Endothelial cell of umbilical vein (primary cell): ENCODE data around the gene USP47. TPM values are rescaled to one million over a fixed set of nuclear protein-coding genes. Genes with fewer than 3 reads are reported as not detected.

ENCODE experiments used
- BruUV-seq: library from RNA; stranded (reverse); fragments of 400-500 nt; replicated peaks from 2 replicates; lab custom pipeline; 2021; lab: Mats Ljungman, UMichigan
- CTCF ChIA-PET: fragments of 300-600, 350-600 bp; sonication (Branson Sonifier 250); formaldehyde crosslinking; loops from one replicate; lab custom pipeline; 2021; ENCODE audit warnings: antibody characterized with exemption, inconsistent platforms; lab: Charles Lee
- POLR2A ChIA-PET: fragments of 300-600, 350-600 bp; sonication (Branson Sonifier 250); formaldehyde crosslinking; loops from one replicate; lab custom pipeline; 2021; ENCODE audit warnings: antibody characterized with exemption, inconsistent platforms; lab: Charles Lee
- DNase-seq: peaks from one replicate; pipeline ENCODE4 v3.0.0-alpha.2; 2011; ENCODE audit warnings: low read depth, low spot score
- FAIRE-seq: peaks from 2 replicates; lab custom pipeline; 2011; peaks lifted over from hg19 to GRCh38; lab: Jason Lieb, UNC
- H2AFZ ChIP-seq: 2 replicates; pipeline ENCODE4 v1.6.0; 2012; ENCODE audit warnings: low read depth, low read length, control low read depth, inconsistent platforms
- H3K27ac ChIP-seq: 2 replicates; pipeline ENCODE4 v1.5.1; 2011; ENCODE audit warnings: low read depth, mild to moderate bottlenecking, control low read depth, low read length, moderate library complexity; ENCODE audit not compliant: insufficient read depth
- H3K27me3 ChIP-seq, 2 experiments: 2 replicates each; pipeline versions ENCODE4 v1.6.0 to v1.6.1; 2011; ENCODE audit warnings: low read length in 2 of 2, mixed read lengths in 1 of 2; ENCODE audit not compliant: control insufficient read depth in 2 of 2, insufficient read depth in 2 of 2
- H3K36me3 ChIP-seq, 2 experiments: 2 replicates in 1 of 2; 3 replicates in 1 of 2; pipeline ENCODE4 v1.5.1; 2011; ENCODE audit warnings: low read length in 2 of 2, mild to moderate bottlenecking in 1 of 2, moderate library complexity in 1 of 2; ENCODE audit not compliant: control insufficient read depth in 2 of 2, insufficient read depth in 2 of 2; ENCODE audit errors: extremely low read depth in 1 of 2
- H3K4me1 ChIP-seq: 3 replicates; pipeline ENCODE4 v1.5.1; 2011; ENCODE audit warnings: mild to moderate bottlenecking, low read length; ENCODE audit not compliant: control insufficient read depth, insufficient read depth; ENCODE audit errors: extremely low read depth
- H3K4me2 ChIP-seq: 2 replicates; pipeline ENCODE4 v1.6.1; 2011; ENCODE audit warnings: low read length, control low read depth, mixed read lengths; ENCODE audit not compliant: insufficient read depth
- H3K4me3 ChIP-seq, 3 experiments: fragments of 200-600 bp in 1 of 3; sonication (generic), shearing (Covaris generic) in 1 of 3; replicated peaks in 1 of 3; 2 replicates each; pipeline ENCODE4 v1.5.1; 2011 to 2016; ENCODE audit warnings: control low read depth in 3 of 3, low read length in 3 of 3, mild to moderate bottlenecking in 2 of 3, inconsistent platforms in 1 of 3, low read depth in 1 of 3, moderate library complexity in 1 of 3; ENCODE audit not compliant: insufficient read depth in 1 of 3
- H3K79me2 ChIP-seq: 2 replicates; pipeline ENCODE4 v1.6.0; 2012; ENCODE audit warnings: low read length, inconsistent platforms; ENCODE audit not compliant: control insufficient read depth, insufficient read depth
- H3K9ac ChIP-seq: replicated peaks from 2 replicates; pipeline ENCODE3; 2011; ENCODE audit warnings: low read length, control low read depth; ENCODE audit not compliant: insufficient read depth; ENCODE audit errors: extremely low read depth
- H3K9me1 ChIP-seq: replicated peaks from 3 replicates; pipeline ENCODE4 v1.6.0; 2011; ENCODE audit warnings: mild to moderate bottlenecking, low read length; ENCODE audit not compliant: control insufficient read depth, insufficient read depth; ENCODE audit errors: extremely low read depth
- H3K9me3 ChIP-seq: replicated peaks from 2 replicates; pipeline ENCODE4 v1.5.1; 2012; ENCODE audit warnings: low read length, inconsistent platforms; ENCODE audit not compliant: control insufficient read depth, insufficient read depth
- H4K20me1 ChIP-seq: replicated peaks from 2 replicates; pipeline ENCODE3; 2011; ENCODE audit warnings: mild to moderate bottlenecking, low read length; ENCODE audit not compliant: control insufficient read depth, insufficient read depth; ENCODE audit errors: extremely low read depth
- EZH2 ChIP-seq: IDR thresholded peaks from 2 replicates; pipeline ENCODE4 v1.6.1; 2012; ENCODE audit warnings: borderline replicate concordance, low read depth, mild to moderate bottlenecking, moderate library complexity, low read length, inconsistent platforms; ENCODE audit not compliant: severe bottlenecking
- FOS ChIP-seq: IDR thresholded peaks from 2 replicates; pipeline ENCODE4 v1.6.1; 2011; ENCODE audit warnings: mild to moderate bottlenecking, low read length, moderate library complexity, borderline replicate concordance; ENCODE audit not compliant: insufficient read depth
- POLR2AphosphoS5 ChIP-seq: IDR thresholded peaks from 2 replicates; pipeline ENCODE4 v1.6.1; 2012; ENCODE audit warnings: low read depth, mild to moderate bottlenecking, control low read depth, low read length, moderate library complexity; ENCODE audit not compliant: insufficient read depth
- dilution Hi-C: fragments of 300-500 bp; cut with MboI; formaldehyde crosslinking; loops from one replicate; pipeline ENCODE4 v1.15.0; 2019; ENCODE audit warnings: low sequenced_read_pairs; ENCODE audit not compliant: extremely low pct_ligation_motif_present
- intact Hi-C: fragments of 100-400 bp; cut with micrococcal nuclease; formaldehyde crosslinking; loops from one replicate; pipeline ENCODE4 v1.10.0; 2022
- polyA plus RNA-seq, 4 experiments: library from polyadenylated mRNA; depleted of rRNA in 3 of 4; stranded (reverse) in 3 of 4; unstranded in 1 of 4; fragments of >200 nt; gene quantifications; 2 replicates each; pipeline versions ENCODE4 v1.2.1 to v1.2.3, GENCODE V29; 2011 to 2012; ENCODE audit warnings: missing spikeins in 1 of 4
- total RNA-seq: library from RNA; stranded (reverse); gene quantifications from 2 replicates; pipeline ENCODE4 v1.2.3, GENCODE V29; 2021
- TF ChIP-seq, protein P1 (sequence below), 2 donors: IDR thresholded peaks; 1 replicate in 1 of 2; 2 replicates in 1 of 2; pipeline ENCODE4 v1.5.1; 2011; ENCODE audit warnings: low read length in 2 of 2, mild to moderate bottlenecking in 2 of 2, moderate library complexity in 2 of 2, control low read depth in 1 of 2, inconsistent platforms in 1 of 2, low read depth in 1 of 2; ENCODE audit not compliant: insufficient read depth in 1 of 2; ENCODE audit errors: extremely low read depth in 1 of 2
- TF ChIP-seq, protein P2 (sequence below): IDR thresholded peaks from 2 replicates; pipeline ENCODE4 v1.6.1; 2011; ENCODE audit not compliant: insufficient read depth, insufficient read length

Gene USP47
- total and polyA plus RNA-seq, 2 donors (not counting 3 experiments of a cell fraction or from before 2014, with no cell fraction given): 7.8 to 38.0 TPM

DNA sequence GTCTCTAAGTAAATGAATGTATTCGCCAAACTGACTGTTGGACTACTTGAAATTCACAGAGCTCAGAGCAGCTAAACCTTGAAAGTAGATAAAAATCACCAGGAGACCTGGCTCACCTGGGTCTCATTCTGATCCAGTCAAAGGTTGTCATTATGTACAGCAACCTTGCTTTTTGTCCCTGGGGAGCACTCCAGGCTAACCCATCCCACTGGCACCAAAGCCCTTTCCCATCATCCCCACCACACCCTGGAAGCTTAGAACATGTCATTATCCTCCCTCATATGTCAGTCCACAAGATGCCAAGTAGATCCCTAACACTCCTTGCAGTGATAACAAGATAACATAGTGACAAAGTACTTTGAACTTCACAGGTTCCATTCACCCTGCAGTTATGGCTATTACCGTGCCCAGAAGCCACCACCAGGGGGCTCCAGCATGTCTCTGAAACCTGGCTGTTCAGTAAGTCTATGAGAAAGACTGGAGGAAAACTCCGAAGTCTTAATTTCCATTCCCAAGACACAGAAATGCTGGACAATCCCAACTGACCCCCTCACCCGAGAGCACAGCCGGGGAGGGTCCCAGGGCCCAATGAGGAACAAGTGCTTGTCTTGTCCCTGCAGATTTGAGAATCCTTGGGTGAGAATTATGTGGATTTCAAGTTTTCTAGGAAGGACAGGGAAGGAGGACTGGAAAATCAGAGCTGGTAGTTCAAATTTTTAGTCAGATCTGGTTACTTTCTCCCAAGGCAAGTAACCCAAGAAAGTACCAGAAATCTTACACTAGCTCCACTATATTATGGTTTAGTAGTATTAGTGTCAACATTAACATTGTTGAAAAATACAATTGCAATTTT, 43.0 kb upstream of the USP47 start:
- Histone ChIP-seq H3K27ac (no peak overlapping the region), H2AFZ (no peak overlapping the region), H3K9me1 (no peaks in the 10 kb centered on the region), H4K20me1 (no peaks in the 10 kb centered on the region), H3K4me3 (no peak overlapping the region), H3K9ac (no peak overlapping the region), H3K4me2 (no peak overlapping the region), H3K9me3 (no peaks in the 10 kb centered on the region), H3K27me3 (peaks cover 24 to 28% of the 10 kb centered on the region in 2 experiments), H3K4me1 (no peaks in the 10 kb centered on the region), H3K79me2 (no peaks in the 10 kb centered on the region), H3K36me3 (no peaks in the 10 kb centered on the region)
- CTCF ChIA-PET: interaction anchor here (0.6 to 5.2 kb wide), 39 partner anchors 8 to 867 kb away, joined by 3 to 84 read pairs (median 5); partner anchors contain the start of gene DKK3
- peak; percentile 78 for FAIRE-seq
- BruUV-seq: no TSS peak
- TF ChIP-seq POLR2AphosphoS5 (no peak), EZH2 (no peak), FOS (no peak)
- TF ChIP-seq, protein P1, sequence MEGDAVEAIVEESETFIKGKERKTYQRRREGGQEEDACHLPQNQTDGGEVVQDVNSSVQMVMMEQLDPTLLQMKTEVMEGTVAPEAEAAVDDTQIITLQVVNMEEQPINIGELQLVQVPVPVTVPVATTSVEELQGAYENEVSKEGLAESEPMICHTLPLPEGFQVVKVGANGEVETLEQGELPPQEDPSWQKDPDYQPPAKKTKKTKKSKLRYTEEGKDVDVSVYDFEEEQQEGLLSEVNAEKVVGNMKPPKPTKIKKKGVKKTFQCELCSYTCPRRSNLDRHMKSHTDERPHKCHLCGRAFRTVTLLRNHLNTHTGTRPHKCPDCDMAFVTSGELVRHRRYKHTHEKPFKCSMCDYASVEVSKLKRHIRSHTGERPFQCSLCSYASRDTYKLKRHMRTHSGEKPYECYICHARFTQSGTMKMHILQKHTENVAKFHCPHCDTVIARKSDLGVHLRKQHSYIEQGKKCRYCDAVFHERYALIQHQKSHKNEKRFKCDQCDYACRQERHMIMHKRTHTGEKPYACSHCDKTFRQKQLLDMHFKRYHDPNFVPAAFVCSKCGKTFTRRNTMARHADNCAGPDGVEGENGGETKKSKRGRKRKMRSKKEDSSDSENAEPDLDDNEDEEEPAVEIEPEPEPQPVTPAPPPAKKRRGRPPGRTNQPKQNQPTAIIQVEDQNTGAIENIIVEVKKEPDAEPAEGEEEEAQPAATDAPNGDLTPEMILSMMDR (IDR thresholded peaks at IDR 0.05; ENCODE audit: extremely low read depth in 1 of 2, insufficient read depth in 1 of 2, low read depth in 1 of 2, low read length in 2 of 2): peak; percentile 86 to 87
- TF ChIP-seq, protein P2, sequence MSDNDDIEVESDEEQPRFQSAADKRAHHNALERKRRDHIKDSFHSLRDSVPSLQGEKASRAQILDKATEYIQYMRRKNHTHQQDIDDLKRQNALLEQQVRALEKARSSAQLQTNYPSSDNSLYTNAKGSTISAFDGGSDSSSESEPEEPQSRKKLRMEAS: no peak
- POLR2A ChIA-PET: no interaction called here
- peak; percentile 76 for DNase-seq
- intact Hi-C loops: loop anchor here (1.0 to 5.0 kb wide), 6 partner anchors 42 to 483 kb away; partner anchors contain the start of gene USP47
- dilution Hi-C loops: no loop called here
